Thoracic aorta (tissue), 2 donors: ENCODE measurements around the gene LAMB3. TPM values are rescaled to one million over a fixed set of nuclear protein-coding genes. Genes with fewer than 3 reads are reported as not detected.
A peak's percentile ranks its signal among the peaks of the same experiment; 100 is the strongest.
"Not testable (repeated sequence)": the region's sequence is repeated elsewhere in the genome, so short reads cannot be mapped to it uniquely, and the experiment has no call there.

Experiments used
- ATAC-seq: fragments of 150-250 bp; one replicate; pipeline ENCODE4 v1.8.0; 2017; ENCODE audit warnings: low read depth; ENCODE audit not compliant: insufficient number of reproducible peaks, low FRiP score
- DNase-seq: peaks from one replicate; pipeline ENCODE4 v3.0.0-alpha.2; 2020; ENCODE audit warnings: low spot score
- H3K27ac ChIP-seq, 2 donors: fragments of 200-600 bp; sonication (generic); 1 replicate in 1 of 2; 2 replicates in 1 of 2; pipeline ENCODE4 v1.5.1; 2016; ENCODE audit warnings: mild to moderate bottlenecking in 2 of 2, moderate library complexity in 2 of 2
- H3K27me3 ChIP-seq: fragments of 200-600 bp; sonication (generic); replicated peaks from 2 replicates; pipeline ENCODE4 v1.6.0; 2016; ENCODE audit warnings: mild to moderate bottlenecking; ENCODE audit not compliant: insufficient read depth
- H3K36me3 ChIP-seq: fragments of 200-600 bp; sonication (generic); one replicate; pipeline ENCODE4 v1.5.1; 2016
- H3K4me1 ChIP-seq, 2 donors: fragments of 200-600 bp; sonication (generic); 1 replicate in 1 of 2; 2 replicates in 1 of 2; pipeline versions ENCODE4 v1.5.1 to v1.6.0; 2016; ENCODE audit warnings: low read depth in 2 of 2, mild to moderate bottlenecking in 1 of 2; ENCODE audit not compliant: control insufficient read depth in 1 of 2
- H3K4me3 ChIP-seq: fragments of 200-600 bp; sonication (generic); 2 replicates; pipeline ENCODE4 v1.5.1; 2016; ENCODE audit warnings: mild to moderate bottlenecking
- H3K9me3 ChIP-seq: fragments of 200-600 bp; sonication (generic); 2 replicates; pipeline ENCODE4 v1.5.1; 2016
- total RNA-seq, 2 donors: library from RNA; depleted of rRNA; stranded (reverse); fragments of >200 nt; gene quantifications; one replicate each; pipeline versions ENCODE4 v1.1.0 to v1.2.3, GENCODE V29; 2016
- TF ChIP-seq, protein P1 (sequence below): fragments of 200-600 bp; sonication (generic); IDR thresholded peaks from one replicate; pipeline ENCODE4 v1.5.1; 2019; ENCODE audit warnings: antibody characterized with exemption

Gene LAMB3
- 1 to 10 TPM; 3.4 to 5.1 TPM for total RNA-seq

DNA sequence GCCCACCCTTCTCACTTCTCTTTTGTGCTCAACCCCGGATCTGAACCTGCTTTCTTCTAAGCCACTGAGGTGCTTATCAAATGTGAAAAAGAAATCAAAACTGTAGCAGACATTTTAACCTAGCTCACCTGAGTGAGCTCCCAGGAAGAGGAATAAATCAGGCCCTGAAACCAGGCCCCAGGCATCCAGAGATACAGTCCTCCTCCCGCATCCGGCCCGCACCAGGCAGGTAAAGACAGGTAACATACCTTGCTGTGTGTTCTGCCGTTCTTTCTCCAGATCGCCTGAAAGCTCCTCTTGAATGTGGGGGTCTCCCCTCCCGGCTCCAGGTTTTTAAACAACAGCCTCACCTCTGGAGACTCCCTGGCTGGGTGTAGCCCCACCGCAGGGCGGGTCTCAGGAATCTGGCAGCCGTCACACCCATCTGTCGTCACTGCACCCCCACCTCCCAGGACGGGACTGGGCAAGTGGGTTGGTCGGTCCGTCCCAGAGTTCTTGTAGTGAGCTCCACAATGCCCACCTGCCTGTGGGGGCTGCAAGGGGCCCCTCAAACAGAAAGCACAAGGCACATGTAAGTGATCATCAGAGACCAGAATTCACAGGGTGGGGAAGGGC lies at the start of gene LAMB3:
LAMB3 (minus strand) TSS at position 305 of the 615 bp plus-strand sequence. CDS start 1,481 bp downstream, outside the sequence.
- Histone ChIP-seq H3K36me3 (no peaks in the 10 kb centered on the region), H3K27me3 (no peaks in the 10 kb centered on the region), H3K9me3 (no peaks in the 10 kb centered on the region), H3K27ac (no peak within 1 kb of the TSS), H3K4me3 (no peak within 1 kb of the TSS), H3K4me1 (peaks cover 25 to 46% of the 10 kb centered on the region in 2 donors)
- TF ChIP-seq, protein P1, sequence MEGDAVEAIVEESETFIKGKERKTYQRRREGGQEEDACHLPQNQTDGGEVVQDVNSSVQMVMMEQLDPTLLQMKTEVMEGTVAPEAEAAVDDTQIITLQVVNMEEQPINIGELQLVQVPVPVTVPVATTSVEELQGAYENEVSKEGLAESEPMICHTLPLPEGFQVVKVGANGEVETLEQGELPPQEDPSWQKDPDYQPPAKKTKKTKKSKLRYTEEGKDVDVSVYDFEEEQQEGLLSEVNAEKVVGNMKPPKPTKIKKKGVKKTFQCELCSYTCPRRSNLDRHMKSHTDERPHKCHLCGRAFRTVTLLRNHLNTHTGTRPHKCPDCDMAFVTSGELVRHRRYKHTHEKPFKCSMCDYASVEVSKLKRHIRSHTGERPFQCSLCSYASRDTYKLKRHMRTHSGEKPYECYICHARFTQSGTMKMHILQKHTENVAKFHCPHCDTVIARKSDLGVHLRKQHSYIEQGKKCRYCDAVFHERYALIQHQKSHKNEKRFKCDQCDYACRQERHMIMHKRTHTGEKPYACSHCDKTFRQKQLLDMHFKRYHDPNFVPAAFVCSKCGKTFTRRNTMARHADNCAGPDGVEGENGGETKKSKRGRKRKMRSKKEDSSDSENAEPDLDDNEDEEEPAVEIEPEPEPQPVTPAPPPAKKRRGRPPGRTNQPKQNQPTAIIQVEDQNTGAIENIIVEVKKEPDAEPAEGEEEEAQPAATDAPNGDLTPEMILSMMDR: no peak
- ATAC-seq (no peak), DNase-seq (no peak)

DNA sequence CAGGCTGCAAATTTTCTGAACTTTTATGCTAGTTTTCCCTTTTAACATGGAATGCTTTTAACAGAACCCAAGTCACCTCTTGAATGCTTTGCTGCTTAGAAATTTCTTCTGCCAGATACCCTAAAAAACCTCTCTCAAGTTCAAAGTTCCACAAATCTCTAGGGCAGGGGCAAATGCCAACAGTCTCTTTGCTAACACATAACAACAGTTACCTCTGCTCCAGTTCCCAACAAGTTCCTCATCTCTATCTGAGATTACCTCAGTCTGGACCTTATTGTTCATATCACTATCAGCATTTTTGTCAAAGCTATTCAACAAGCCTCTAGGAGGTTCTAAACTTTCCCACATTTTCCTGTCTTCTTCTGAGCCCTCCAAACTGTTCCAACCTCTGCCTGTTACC lies 48.5 kb upstream of the LAMB3 start:
- not testable (repeated sequence) for H3K4me1 ChIP-seq, H3K27me3 ChIP-seq, H3K4me3 ChIP-seq, H3K36me3 ChIP-seq, DNase-seq, H3K27ac ChIP-seq, H3K9me3 ChIP-seq, ATAC-seq

DNA sequence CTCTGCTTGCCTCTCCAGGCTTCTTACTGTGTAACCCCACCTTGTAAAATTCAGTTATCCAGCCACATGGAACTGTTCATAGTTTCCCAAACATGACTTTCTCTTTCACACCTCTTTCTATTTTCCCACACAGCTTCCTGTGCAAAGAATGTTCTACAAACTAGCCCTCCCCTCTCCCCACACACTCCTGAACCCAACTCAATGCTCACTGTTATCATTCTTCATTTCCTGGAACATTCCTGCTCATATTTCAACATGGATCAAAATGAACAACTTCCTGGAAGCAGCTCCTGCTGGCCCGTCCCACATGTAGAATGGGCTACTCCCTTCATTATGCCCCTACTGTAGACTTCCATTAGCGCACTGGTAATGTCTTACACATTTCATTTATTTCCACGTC lies 44.9 kb upstream of the LAMB3 start:
- no peak for ATAC-seq
- Histone ChIP-seq H3K4me1 (no peaks in the 10 kb centered on the region), H3K27me3 (no peaks in the 10 kb centered on the region), H3K4me3 (no peak overlapping the region), H3K36me3 (no peaks in the 10 kb centered on the region), H3K9me3 (no peaks in the 10 kb centered on the region), H3K27ac (no peak overlapping the region)
- TF ChIP-seq, protein P1: no peak
- no peak for DNase-seq

DNA sequence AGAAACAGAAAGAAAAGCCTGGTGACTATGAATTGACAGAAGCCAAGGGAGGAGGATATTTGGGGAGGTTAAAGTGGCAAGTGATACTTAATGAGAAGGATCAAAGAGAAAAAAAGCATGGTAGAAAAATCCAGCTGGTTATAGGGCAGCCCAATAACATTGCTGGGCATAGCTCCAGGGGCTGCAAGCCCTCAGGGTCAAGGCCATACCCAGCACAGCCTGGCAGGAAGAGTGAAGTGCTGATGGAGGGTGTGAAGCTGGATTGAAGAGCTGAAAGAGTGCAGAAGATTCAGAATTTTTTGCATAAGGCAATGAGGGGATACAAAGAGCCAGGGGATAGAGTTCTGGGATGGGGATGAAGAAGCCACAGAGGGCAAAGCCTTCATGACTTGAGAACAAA lies 44.4 kb upstream of the LAMB3 start:
- TF ChIP-seq, protein P1: no peak
- Histone ChIP-seq H3K27me3 (no peaks in the 10 kb centered on the region), H3K4me1 (no peaks in the 10 kb centered on the region), H3K27ac (no peak overlapping the region), H3K9me3 (no peaks in the 10 kb centered on the region), H3K4me3 (no peak overlapping the region), H3K36me3 (no peaks in the 10 kb centered on the region)
- DNase-seq (no peak), ATAC-seq (no peak)

DNA sequence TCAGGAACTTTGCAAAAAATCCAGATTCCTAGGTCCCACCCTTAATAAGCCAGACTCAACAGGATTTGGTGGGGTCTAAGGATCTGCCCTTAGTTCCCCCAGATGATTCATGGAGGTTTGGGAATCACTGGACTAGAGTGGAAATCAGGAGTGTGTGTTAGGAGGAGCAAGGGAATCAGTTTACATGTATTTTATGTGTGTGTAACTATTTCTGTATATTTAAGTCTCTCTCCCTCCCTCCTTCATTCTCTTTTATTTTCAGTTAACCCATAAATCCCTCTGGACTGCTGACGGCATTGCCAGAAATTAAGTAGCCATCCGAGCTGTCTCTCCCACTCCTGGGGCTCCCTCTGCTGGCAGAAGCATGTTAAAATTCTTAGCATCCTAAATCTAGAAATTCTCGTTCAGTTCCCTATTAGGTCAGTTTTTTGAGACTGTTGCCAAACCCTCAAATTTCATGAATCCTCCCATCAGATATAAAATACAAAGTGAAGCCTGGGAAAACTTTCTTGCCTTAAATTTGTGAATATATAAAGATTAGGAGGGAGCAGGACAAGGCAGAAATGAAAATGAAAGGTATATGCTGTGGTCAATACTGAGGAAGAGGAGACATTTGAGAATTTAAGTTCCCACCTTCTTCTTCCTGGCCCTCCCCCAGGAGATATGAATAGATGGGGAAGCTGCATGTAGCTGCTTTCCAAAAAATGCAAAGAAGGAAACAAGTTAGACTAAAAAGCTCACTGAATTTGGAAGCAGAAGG lies 40.7 kb upstream of the LAMB3 start:
- Histone ChIP-seq H3K27me3 (no peaks in the 10 kb centered on the region), H3K4me3 (no peak overlapping the region), H3K36me3 (no peaks in the 10 kb centered on the region), H3K9me3 (no peaks in the 10 kb centered on the region), H3K4me1 (no peaks in the 10 kb centered on the region), H3K27ac (no peak overlapping the region)
- TF ChIP-seq, protein P1: peak; percentile 79
- DNase-seq: no peak
- no peak for ATAC-seq
